Brain microvascular endothelial cell (primary cell): Measurements from ENCODE around the gene TFE3.

Experiments
- DNase-seq: peaks from one replicate; pipeline ENCODE4 v3.0.0-alpha.2; 2020
- H3K27ac ChIP-seq: fragments of 250-450 bp; sonication (Bioruptor Pico); 2 replicates; pipeline ENCODE4 v1.5.1; 2020; ENCODE audit warnings: mild to moderate bottlenecking, moderate library complexity
- H3K27me3 ChIP-seq: fragments of 250-450 bp; sonication (Bioruptor Pico); replicated peaks from 2 replicates; pipeline ENCODE4 v1.5.1; 2020; ENCODE audit warnings: mild to moderate bottlenecking
- H3K36me3 ChIP-seq: fragments of 250-450 bp; sonication (Bioruptor Pico); replicated peaks from 2 replicates; pipeline ENCODE4 v1.5.1; 2020; ENCODE audit warnings: mild to moderate bottlenecking
- H3K4me3 ChIP-seq: 2 replicates; pipeline ENCODE4 v1.5.1; 2011; ENCODE audit warnings: low read depth, mild to moderate bottlenecking, control low read depth, low read length, moderate library complexity
- in situ Hi-C: cut with HindIII; loops from 2 replicates; pipeline ENCODE4 v1.10.0; 2017; ENCODE audit warnings: low sequenced_read_pairs, low pct_ligation_motif_present
- TF ChIP-seq, protein P1 (sequence below): IDR thresholded peaks from 2 replicates; pipeline ENCODE4 v1.5.1; 2011; ENCODE audit warnings: low read depth, mild to moderate bottlenecking, moderate library complexity, low read length, control low read depth, inconsistent platforms; ENCODE audit errors: missing control alignments

TFE3 gene

DNA sequence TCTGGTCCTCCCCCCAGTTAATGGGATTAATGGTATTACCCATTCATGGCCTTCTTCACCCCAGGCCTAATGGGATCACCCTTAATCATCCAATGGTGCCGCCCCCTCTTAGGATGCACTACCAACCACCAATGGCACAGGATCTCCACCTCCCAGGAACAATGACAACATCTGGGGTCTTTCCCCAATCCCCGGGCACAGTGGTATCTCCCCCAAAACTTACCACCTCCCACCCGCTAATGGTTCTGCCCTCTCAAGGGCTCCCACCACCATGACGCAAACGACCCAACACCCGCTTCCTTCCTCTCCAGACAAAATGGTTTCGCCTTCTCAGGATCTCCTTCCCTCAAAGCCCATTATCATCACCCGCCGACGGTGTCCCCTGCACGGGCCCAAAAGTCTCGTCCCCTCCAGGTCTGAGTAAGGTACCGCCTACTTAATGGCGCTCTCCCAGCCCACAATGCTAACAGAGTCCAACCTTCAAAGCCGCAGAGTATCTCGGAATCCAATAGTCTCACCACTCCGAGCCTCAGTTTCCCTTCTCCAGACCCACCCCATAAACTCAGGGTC is 41.6 kb downstream of the TFE3 start:
- in situ Hi-C loops, result no loop called here
- Histone ChIP-seq H3K4me3 (peak overlapping the region; percentile 75), H3K36me3 (no peaks in the 10 kb centered on the region), H3K27ac (peak overlapping the region; percentile 100), H3K27me3 (no peaks in the 10 kb centered on the region)
- peak; percentile 4 for DNase-seq
- TF ChIP-seq, protein P1, sequence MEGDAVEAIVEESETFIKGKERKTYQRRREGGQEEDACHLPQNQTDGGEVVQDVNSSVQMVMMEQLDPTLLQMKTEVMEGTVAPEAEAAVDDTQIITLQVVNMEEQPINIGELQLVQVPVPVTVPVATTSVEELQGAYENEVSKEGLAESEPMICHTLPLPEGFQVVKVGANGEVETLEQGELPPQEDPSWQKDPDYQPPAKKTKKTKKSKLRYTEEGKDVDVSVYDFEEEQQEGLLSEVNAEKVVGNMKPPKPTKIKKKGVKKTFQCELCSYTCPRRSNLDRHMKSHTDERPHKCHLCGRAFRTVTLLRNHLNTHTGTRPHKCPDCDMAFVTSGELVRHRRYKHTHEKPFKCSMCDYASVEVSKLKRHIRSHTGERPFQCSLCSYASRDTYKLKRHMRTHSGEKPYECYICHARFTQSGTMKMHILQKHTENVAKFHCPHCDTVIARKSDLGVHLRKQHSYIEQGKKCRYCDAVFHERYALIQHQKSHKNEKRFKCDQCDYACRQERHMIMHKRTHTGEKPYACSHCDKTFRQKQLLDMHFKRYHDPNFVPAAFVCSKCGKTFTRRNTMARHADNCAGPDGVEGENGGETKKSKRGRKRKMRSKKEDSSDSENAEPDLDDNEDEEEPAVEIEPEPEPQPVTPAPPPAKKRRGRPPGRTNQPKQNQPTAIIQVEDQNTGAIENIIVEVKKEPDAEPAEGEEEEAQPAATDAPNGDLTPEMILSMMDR, result no peak

DNA sequence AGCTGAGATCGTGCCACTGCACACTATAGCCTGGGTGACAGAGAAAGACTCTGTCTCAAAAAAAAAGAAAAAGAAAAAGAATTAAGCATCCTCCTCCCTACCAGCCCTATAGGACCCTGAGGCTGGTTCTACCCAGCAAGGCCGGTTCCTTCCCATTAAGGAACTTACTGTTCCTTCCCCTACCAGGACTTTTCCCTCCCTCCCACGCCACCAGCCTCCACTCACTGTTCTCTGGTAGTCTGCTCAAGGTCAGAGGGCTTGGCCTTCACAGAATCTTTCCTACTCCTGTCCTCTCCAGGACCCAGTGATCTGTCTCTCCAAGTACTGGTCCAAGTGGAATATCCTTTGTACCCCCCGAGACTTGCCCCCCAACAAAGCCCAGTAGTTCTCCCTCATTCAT is 42.5 kb downstream of the TFE3 start:
- H3K4me3 ChIP-seq, result no peak overlapping the region
- H3K27me3 ChIP-seq, result no peaks in the 10 kb centered on the region
- TF ChIP-seq, protein P1, result no peak
- DNase-seq, result no peak
- H3K36me3 ChIP-seq, result no peaks in the 10 kb centered on the region
- no peak overlapping the region for H3K27ac ChIP-seq
- in situ Hi-C loops, result no loop called here

DNA sequence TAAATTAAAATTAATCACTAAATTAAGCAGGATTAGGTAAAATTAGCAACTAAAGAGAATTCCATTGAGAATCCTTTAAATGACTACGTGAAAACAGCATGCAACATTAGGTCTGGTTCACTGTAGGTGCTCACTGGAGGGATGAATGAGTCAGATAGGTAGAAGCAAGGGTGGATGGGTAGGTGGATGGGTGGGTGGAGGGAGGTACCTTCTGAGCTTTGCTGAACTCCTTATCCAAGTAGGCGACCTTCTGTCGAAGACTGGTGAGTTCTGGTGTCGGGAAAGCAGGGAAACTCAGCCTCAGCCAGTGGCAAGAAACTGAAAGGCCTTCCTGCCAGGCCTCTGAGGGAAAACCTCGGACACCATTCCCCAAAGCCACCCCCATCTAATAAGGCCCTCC is 44.1 kb downstream of the TFE3 start:
- in situ Hi-C loops, result no loop called here
- no peak overlapping the region for H3K4me3 ChIP-seq
- DNase-seq, result no peak
- H3K27me3 ChIP-seq, result no peaks in the 10 kb centered on the region
- H3K27ac ChIP-seq, result no peak overlapping the region
- H3K36me3 ChIP-seq, result no peaks in the 10 kb centered on the region
- TF ChIP-seq, protein P1, result no peak

DNA sequence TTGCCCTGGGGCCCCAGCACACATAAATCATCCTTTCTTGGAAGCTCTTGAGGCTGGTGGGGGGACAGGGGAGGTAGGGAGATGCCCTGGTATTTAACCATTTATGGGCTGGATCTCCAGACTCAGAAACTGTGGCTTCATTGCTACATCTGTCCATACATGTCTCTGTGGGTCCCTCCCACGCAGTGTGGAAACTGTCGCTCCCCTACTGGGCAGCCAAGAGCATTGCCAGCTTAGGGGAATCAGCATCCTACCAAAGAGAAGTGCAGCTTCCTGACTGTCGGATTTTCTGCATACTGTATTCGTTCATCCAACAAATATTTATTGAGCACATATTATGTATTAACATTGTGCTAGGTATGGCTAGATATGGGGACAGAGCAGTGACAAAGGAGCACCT is 44.8 kb downstream of the TFE3 start:
- Histone ChIP-seq H3K36me3 (no peaks in the 10 kb centered on the region), H3K27ac (no peak overlapping the region), H3K27me3 (no peaks in the 10 kb centered on the region), H3K4me3 (no peak overlapping the region)
- TF ChIP-seq, protein P1, result peak; percentile 3
- in situ Hi-C loops, result no loop called here
- DNase-seq, result no peak

DNA sequence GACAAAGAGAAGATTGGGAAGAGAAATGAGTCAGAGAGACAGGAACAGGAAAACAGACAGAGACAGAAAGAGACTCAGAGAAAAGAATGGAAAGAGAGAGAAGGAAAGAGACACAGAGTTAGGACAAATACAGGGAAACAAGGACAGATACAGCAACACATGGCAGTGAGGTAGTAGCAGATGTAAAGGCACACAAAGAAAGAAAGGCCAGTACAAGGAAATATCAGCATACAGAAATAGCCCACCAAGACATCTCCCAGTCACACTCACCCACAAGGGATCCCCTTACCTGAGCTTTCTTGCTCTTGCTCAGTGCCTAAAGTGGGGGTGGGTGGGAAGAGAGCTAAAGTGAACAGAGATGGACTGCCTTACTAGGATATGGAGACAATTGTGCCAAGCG is 45.3 kb downstream of the TFE3 start:
- no peak for DNase-seq
- in situ Hi-C loops, result no loop called here

More for the DNA sequence above, 45.3 kb downstream of the TFE3 start:
- TF ChIP-seq, protein P1, result no peak
- no peaks in the 10 kb centered on the region for H3K27me3 ChIP-seq
- no peak overlapping the region for H3K27ac ChIP-seq
- no peaks in the 10 kb centered on the region for H3K36me3 ChIP-seq
- H3K4me3 ChIP-seq, result no peak overlapping the region
